BJ (cell line): ENCODE data around the gene KCNIP3. TPM values are rescaled to one million over a fixed set of nuclear protein-coding genes. Genes with fewer than 3 reads are reported as not detected.

ENCODE experiments used
- CTCF ChIA-PET: fragments of 350-600 bp; formaldehyde crosslinking; extraction: SDS; loops from one replicate; lab custom pipeline; 2021; ENCODE audit warnings: antibody characterized with exemption, inconsistent platforms; lab: Yijun Ruan, JAX
- POLR2A ChIA-PET: fragments of 300-600 bp; sonication (Branson Sonifier 250); formaldehyde crosslinking; extraction: SDS; loops from one replicate; lab custom pipeline; 2021; ENCODE audit warnings: antibody characterized with exemption; lab: Charles Lee
- DNase-seq: peaks from one replicate; pipeline ENCODE4 v3.0.0-alpha.2; 2011; ENCODE audit warnings: low read depth
- H3K27me3 ChIP-seq: 2 replicates; pipeline ENCODE4 v1.6.0; 2011; ENCODE audit warnings: low read length; ENCODE audit not compliant: control insufficient read depth, insufficient read depth
- H3K36me3 ChIP-seq: 2 replicates; pipeline ENCODE4 v1.5.1; 2011; ENCODE audit warnings: low read length; ENCODE audit not compliant: control insufficient read depth, insufficient read depth
- H3K4me3 ChIP-seq: 2 replicates; pipeline ENCODE4 v1.5.1; 2011; ENCODE audit warnings: low read depth, mild to moderate bottlenecking, control low read depth, low read length
- polyA plus RNA-seq: library from polyadenylated mRNA; depleted of rRNA; stranded (reverse); fragments of >200 nt; gene quantifications from 2 replicates; pipeline ENCODE4 v1.2.3, GENCODE V29; 2011
- TF ChIP-seq, protein P1 (sequence below): IDR thresholded peaks from 2 replicates; pipeline ENCODE4 v1.5.1; 2011; ENCODE audit warnings: low read depth, mild to moderate bottlenecking, control low read depth, inconsistent platforms, low read length, moderate library complexity; ENCODE audit not compliant: insufficient read depth

KCNIP3 gene
- polyA plus RNA-seq, 1 experiment, result 4.1 TPM

DNA sequence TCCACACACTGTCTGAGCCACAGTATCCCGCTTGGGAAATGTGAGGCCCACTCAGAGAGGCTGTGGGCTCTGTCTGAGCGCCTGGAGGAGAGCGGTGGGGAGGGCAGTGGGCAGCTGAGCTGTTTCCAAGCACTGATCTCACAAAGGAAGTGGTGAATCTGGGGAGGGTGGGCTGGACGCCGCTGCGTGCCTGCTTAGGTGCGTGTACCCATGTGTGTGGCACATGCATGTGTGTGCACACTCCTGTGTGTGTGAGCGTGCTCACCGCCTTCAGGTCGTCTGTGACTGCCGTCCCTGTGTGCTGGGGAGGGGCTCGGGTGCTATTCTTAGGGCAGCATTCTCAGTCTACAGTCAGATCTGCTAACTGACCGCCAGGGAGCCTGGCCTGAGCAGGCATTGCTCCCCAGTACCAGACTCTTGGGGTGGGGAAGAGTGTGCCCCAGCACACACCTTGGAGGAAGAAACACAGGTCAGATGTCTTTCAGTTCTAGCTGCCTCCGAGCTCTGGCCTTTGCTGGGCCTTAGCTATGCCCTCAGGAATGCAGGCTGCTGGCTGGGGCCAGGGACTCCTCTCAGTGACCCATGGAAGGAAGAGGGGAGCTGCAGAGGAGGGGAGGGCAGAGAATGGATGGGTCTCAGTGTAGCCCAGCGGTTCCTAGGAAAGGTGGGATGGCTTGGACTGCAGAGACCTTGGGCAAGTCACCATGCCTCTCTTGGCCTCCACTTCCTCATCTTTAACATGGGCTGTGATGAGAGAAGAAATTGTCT is 31.4 kb downstream of the KCNIP3 start:
- DNase-seq, result no peak
- no peaks in the 10 kb centered on the region for H3K27me3 ChIP-seq
- H3K4me3 ChIP-seq, result no peak overlapping the region
- TF ChIP-seq, protein P1, sequence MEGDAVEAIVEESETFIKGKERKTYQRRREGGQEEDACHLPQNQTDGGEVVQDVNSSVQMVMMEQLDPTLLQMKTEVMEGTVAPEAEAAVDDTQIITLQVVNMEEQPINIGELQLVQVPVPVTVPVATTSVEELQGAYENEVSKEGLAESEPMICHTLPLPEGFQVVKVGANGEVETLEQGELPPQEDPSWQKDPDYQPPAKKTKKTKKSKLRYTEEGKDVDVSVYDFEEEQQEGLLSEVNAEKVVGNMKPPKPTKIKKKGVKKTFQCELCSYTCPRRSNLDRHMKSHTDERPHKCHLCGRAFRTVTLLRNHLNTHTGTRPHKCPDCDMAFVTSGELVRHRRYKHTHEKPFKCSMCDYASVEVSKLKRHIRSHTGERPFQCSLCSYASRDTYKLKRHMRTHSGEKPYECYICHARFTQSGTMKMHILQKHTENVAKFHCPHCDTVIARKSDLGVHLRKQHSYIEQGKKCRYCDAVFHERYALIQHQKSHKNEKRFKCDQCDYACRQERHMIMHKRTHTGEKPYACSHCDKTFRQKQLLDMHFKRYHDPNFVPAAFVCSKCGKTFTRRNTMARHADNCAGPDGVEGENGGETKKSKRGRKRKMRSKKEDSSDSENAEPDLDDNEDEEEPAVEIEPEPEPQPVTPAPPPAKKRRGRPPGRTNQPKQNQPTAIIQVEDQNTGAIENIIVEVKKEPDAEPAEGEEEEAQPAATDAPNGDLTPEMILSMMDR, result no peak
- POLR2A ChIA-PET, result interaction anchor here (0.6 kb wide), 1 partner anchor 16 kb away, joined by 4 read pairs; no protein-coding TSS in a partner anchor
- H3K36me3 ChIP-seq, result no peaks in the 10 kb centered on the region
- CTCF ChIA-PET, result interaction anchor here (1.3 to 5.2 kb wide), 3 partner anchors 13 to 97 kb away, joined by 3 to 29 read pairs (median 11); no protein-coding TSS in a partner anchor

DNA sequence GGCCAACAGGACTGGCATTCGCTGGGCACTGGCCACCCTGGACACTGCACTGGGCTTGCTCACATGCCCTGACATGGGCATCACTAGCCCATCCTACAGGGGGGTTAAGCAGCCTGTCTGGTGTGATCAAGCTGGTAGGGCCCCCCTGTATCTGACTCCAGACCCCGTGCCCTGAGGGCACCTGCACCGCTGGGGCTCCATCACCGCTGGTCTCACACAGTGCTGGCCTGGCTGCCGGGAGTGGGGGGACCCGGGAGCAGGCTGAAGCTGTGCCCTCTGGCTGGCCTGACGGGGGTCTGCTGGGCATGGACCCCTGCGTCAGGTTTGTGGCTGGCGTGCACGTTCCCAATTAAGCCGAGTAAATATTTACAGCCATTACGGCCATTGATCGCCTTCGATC is 32.3 kb downstream of the KCNIP3 start:
- Histone ChIP-seq H3K4me3 (no peak overlapping the region), H3K27me3 (no peaks in the 10 kb centered on the region), H3K36me3 (no peaks in the 10 kb centered on the region)
- DNase-seq, result no peak
- CTCF ChIA-PET, result interaction anchor here (0.8 to 5.2 kb wide), 6 partner anchors 9 to 98 kb away, joined by 3 to 29 read pairs (median 8); no protein-coding TSS in a partner anchor
- POLR2A ChIA-PET, result no interaction called here
- TF ChIP-seq, protein P1, result no peak

DNA sequence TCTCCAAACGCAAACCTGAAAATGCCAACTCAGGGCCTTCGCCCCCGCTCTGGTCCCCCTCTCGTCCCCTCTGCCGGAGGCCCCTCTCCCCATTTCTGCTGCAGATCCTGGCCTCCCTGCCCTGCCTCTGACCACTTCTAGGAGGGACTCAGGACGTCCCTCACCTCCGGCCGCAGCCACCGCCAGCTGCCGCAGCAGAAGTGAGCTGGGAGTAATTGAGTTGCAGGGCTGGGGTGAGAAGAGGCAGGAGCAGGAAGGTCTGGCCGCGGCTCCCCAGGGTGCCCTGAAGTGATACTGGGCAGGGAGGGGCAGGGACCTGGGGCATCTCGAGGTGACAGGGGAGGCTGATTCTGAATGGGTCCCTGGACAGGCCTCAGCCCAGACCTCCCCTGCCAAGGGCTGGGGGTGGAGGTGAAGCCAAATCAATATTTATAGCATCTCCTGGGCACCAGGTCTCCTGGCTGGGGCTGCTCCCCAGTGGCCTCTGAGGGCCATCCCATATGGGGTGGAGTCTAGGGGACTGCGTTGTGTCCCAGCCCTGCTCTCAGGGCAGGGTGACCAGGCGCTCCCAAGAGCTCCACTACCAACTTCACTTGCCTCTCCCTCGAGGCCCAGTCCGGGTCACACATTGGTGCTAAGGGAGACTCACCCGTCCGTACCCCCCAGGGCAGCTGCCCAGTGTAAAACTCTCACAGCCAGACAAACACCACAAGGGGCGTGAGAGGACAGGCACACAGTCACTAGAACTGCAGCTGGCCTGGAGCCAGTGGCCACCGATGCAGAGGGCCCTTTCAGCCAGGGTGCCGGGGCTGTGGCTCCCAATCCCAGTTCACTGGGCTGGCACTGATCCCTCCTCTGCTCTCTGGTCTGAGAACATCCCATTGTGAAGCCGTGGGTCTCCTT is 33.0 kb downstream of the KCNIP3 start:
- TF ChIP-seq, protein P1, result no peak
- POLR2A ChIA-PET, result no interaction called here
- no peak for DNase-seq
- Histone ChIP-seq H3K36me3 (no peaks in the 10 kb centered on the region), H3K27me3 (no peaks in the 10 kb centered on the region), H3K4me3 (no peak overlapping the region)
- CTCF ChIA-PET, result interaction anchor here (0.8 to 5.2 kb wide), 5 partner anchors 8 to 48 kb away, joined by 3 to 29 read pairs (median 4); no protein-coding TSS in a partner anchor

DNA sequence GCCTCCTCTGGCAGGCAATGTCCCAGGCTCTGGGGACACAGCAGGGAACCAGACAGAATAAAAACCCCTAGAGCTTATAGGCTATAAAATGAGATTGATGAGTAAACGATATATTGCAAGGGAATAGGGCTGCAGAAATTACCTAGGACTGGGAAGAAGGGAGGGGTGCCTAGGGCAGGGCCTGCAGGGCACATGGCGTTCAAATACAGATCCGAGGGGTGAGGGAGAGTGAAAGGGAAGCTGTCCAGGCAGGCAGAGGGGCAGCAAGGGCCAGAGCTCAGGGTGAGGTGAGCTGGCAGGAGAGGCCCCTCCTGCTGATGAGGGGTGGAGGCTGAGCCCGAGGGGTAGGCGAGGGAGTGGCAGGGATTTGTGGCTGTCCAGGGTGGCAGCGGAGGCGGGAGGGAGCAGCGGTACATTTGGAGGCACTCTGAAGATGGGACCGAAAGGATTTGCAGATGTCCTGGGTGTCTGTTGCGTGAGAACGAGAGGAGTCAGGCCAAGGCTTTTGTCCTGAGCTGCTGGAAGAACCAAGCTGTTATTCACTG is 33.7 kb downstream of the KCNIP3 start:
- Histone ChIP-seq H3K36me3 (no peaks in the 10 kb centered on the region), H3K4me3 (no peak overlapping the region), H3K27me3 (no peaks in the 10 kb centered on the region)
- TF ChIP-seq, protein P1, result no peak
- no peak for DNase-seq
- POLR2A ChIA-PET, result no interaction called here
- CTCF ChIA-PET, result interaction anchor here (0.9 to 5.2 kb wide), 3 partner anchors 14 to 18 kb away, joined by 3 to 29 read pairs (median 12); no protein-coding TSS in a partner anchor
